K562 (cell line): ENCODE data around the gene SLC10A3. TPM values are rescaled to one million over a fixed set of nuclear protein-coding genes. Genes with fewer than 3 reads are reported as not detected.

Experiments
- L3MBTL2 ChIP-seq: fragments of 450-650 bp; IDR thresholded peaks from 2 replicates; pipeline ENCODE4 v1.6.1; 2016; ENCODE audit warnings: mild to moderate bottlenecking, moderate library complexity
- NR3C1 ChIP-seq: sonication (generic); formaldehyde crosslinking; IDR thresholded peaks from 2 replicates; pipeline ENCODE4 v1.8.1; 2022; ENCODE audit warnings: missing genetic modification reagents
- POLR2B ChIP-seq: fragments of 450-650 bp; IDR thresholded peaks from 2 replicates; pipeline ENCODE4 v1.6.1; 2018; ENCODE audit warnings: low read depth; ENCODE audit not compliant: partially characterized antibody
- PTRF ChIP-seq: fragments of 450-650 bp; IDR thresholded peaks from 2 replicates; pipeline ENCODE4 v1.6.1; 2016; ENCODE audit warnings: mild to moderate bottlenecking, missing genetic modification characterization, missing compliant biosample characterization
- TBP ChIP-seq: optimal IDR thresholded peaks from 2 replicates; pipeline ENCODE3; 2011; ENCODE audit warnings: low read depth, low read length, improper control_type of control experiment
- TCF7L2 ChIP-seq: fragments of 150-350 bp; IDR thresholded peaks from 2 replicates; pipeline ENCODE4 v1.6.1; 2016; ENCODE audit warnings: low read depth, mild to moderate bottlenecking, low read length, moderate library complexity
- ZKSCAN8 ChIP-seq: fragments of 200-800 bp; sonication (Bioruptor generic); IDR thresholded peaks from 2 replicates; pipeline ENCODE4 v1.6.1; 2016; ENCODE audit warnings: missing genetic modification characterization, missing compliant biosample characterization
- ZNF830 ChIP-seq: fragments of 250-450 bp; sonication (Bioruptor Pico); IDR thresholded peaks from 2 replicates; pipeline ENCODE4 v1.5.0; 2021; ENCODE audit warnings: mild to moderate bottlenecking
- polyA plus RNA-seq, 8 experiments: library from polyadenylated mRNA; depleted of rRNA in 4 of 8; stranded (reverse) in 5 of 8; unstranded in 3 of 8; fragments of >200 nt; fragmentation: Nextera tagmentation in 2 of 8; fragmentation: Illumina TruSeq in 1 of 8; extraction: Ambion mirVana in 2 of 8; extraction: Trizol in 1 of 8; gene quantifications; 2 replicates each; pipeline versions ENCODE4 v1.2.1 to v1.2.3, GENCODE V29; 2011 to 2014; ENCODE audit warnings: inconsistent platforms in 1 of 8, missing spikeins in 1 of 8
- total RNA-seq, 7 experiments: library from RNA; depleted of rRNA in 6 of 7; stranded (reverse); fragments of >200 nt in 6 of 7; fragmentation: Illumina TruSeq in 2 of 7; extraction: Trizol in 2 of 7; gene quantifications; 2 replicates each; pipeline versions ENCODE4 v1.2.1 to v1.2.3, GENCODE V29; 2011 to 2021; ENCODE audit warnings: low replicate concordance in 1 of 7
- TF ChIP-seq, protein P1 (sequence below), 2 experiments: fragments of 450-650 bp in 1 of 2; sonication (generic) in 1 of 2; formaldehyde crosslinking in 1 of 2; IDR thresholded peaks in 1 of 2; conservative IDR thresholded peaks in 1 of 2; 2 replicates each; pipeline versions ENCODE4 v1.6.1 to v1.8.1; 2016 to 2023; ENCODE audit warnings: mild to moderate bottlenecking in 2 of 2, moderate library complexity in 2 of 2, inconsistent platforms in 1 of 2, missing genetic modification reagents in 1 of 2
- TF ChIP-seq, protein P2 (sequence below): fragments of 450-650 bp; IDR thresholded peaks from 2 replicates; pipeline ENCODE4 v1.6.1; 2016; ENCODE audit warnings: mild to moderate bottlenecking, moderate library complexity
- TF ChIP-seq, protein P3 (sequence below): fragments of 450-650 bp; IDR thresholded peaks from 2 replicates; pipeline ENCODE4 v1.6.1; 2017; ENCODE audit warnings: antibody characterized with exemption, mild to moderate bottlenecking

SLC10A3 gene
- total and polyA plus RNA-seq, 9 of the 15 experiments (the other 6 are each of a cell fraction or from before 2014, with no cell fraction given) = 5.2 to 30.6 (median 16.7) TPM

DNA sequence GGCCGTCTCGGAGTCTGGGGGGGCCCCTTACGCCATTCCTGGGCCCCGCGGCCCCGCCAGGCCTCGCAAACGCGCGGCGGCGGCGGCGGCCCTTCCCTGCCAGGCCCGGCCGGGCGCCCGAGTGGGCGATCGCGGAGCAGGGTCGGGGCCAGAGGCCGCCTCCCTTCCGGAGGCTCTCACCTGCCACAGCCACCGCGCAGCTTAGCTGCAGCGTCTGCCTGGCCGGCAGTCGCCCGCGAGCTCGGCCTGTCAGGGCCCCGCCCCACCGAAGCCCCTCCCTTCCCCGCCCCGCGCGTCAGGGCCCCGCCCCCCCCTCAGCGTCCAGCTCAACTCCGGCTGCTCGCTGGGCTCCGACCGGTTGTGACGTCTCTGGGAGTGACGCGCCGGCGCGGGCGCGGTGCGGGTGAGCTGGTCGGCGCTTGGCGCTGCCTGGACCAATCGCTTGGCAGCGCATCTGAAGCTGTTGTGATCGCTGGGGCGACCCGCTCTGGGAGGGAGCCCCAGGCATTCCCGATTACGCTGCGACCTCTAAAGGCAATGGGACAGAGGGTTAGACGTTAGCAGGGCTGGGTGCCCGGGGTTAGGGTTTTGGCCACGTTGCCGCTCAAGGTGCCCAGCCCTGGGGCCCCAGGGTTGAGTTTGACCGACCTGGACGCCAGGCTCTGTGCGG is at the start of gene SLC10A3 (continued):
- TF ChIP-seq, protein P1, sequence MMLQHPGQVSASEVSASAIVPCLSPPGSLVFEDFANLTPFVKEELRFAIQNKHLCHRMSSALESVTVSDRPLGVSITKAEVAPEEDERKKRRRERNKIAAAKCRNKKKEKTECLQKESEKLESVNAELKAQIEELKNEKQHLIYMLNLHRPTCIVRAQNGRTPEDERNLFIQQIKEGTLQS (IDR thresholded peaks at IDR 0.05) = no peak
- TF ChIP-seq, protein P1 (CRISPR knock-in tag; conservative IDR thresholded peaks at IDR 0.05) = no peak
- TF ChIP-seq, protein P2, sequence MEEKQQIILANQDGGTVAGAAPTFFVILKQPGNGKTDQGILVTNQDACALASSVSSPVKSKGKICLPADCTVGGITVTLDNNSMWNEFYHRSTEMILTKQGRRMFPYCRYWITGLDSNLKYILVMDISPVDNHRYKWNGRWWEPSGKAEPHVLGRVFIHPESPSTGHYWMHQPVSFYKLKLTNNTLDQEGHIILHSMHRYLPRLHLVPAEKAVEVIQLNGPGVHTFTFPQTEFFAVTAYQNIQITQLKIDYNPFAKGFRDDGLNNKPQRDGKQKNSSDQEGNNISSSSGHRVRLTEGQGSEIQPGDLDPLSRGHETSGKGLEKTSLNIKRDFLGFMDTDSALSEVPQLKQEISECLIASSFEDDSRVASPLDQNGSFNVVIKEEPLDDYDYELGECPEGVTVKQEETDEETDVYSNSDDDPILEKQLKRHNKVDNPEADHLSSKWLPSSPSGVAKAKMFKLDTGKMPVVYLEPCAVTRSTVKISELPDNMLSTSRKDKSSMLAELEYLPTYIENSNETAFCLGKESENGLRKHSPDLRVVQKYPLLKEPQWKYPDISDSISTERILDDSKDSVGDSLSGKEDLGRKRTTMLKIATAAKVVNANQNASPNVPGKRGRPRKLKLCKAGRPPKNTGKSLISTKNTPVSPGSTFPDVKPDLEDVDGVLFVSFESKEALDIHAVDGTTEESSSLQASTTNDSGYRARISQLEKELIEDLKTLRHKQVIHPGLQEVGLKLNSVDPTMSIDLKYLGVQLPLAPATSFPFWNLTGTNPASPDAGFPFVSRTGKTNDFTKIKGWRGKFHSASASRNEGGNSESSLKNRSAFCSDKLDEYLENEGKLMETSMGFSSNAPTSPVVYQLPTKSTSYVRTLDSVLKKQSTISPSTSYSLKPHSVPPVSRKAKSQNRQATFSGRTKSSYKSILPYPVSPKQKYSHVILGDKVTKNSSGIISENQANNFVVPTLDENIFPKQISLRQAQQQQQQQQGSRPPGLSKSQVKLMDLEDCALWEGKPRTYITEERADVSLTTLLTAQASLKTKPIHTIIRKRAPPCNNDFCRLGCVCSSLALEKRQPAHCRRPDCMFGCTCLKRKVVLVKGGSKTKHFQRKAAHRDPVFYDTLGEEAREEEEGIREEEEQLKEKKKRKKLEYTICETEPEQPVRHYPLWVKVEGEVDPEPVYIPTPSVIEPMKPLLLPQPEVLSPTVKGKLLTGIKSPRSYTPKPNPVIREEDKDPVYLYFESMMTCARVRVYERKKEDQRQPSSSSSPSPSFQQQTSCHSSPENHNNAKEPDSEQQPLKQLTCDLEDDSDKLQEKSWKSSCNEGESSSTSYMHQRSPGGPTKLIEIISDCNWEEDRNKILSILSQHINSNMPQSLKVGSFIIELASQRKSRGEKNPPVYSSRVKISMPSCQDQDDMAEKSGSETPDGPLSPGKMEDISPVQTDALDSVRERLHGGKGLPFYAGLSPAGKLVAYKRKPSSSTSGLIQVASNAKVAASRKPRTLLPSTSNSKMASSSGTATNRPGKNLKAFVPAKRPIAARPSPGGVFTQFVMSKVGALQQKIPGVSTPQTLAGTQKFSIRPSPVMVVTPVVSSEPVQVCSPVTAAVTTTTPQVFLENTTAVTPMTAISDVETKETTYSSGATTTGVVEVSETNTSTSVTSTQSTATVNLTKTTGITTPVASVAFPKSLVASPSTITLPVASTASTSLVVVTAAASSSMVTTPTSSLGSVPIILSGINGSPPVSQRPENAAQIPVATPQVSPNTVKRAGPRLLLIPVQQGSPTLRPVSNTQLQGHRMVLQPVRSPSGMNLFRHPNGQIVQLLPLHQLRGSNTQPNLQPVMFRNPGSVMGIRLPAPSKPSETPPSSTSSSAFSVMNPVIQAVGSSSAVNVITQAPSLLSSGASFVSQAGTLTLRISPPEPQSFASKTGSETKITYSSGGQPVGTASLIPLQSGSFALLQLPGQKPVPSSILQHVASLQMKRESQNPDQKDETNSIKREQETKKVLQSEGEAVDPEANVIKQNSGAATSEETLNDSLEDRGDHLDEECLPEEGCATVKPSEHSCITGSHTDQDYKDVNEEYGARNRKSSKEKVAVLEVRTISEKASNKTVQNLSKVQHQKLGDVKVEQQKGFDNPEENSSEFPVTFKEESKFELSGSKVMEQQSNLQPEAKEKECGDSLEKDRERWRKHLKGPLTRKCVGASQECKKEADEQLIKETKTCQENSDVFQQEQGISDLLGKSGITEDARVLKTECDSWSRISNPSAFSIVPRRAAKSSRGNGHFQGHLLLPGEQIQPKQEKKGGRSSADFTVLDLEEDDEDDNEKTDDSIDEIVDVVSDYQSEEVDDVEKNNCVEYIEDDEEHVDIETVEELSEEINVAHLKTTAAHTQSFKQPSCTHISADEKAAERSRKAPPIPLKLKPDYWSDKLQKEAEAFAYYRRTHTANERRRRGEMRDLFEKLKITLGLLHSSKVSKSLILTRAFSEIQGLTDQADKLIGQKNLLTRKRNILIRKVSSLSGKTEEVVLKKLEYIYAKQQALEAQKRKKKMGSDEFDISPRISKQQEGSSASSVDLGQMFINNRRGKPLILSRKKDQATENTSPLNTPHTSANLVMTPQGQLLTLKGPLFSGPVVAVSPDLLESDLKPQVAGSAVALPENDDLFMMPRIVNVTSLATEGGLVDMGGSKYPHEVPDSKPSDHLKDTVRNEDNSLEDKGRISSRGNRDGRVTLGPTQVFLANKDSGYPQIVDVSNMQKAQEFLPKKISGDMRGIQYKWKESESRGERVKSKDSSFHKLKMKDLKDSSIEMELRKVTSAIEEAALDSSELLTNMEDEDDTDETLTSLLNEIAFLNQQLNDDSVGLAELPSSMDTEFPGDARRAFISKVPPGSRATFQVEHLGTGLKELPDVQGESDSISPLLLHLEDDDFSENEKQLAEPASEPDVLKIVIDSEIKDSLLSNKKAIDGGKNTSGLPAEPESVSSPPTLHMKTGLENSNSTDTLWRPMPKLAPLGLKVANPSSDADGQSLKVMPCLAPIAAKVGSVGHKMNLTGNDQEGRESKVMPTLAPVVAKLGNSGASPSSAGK = no peak
- TF ChIP-seq NR3C1 (no peak), PTRF (tag) (no peak), TBP (peak; percentile 81), POLR2B (peak; percentile 82), TCF7L2 (no peak), ZKSCAN8 (CRISPR knock-in tag) (no peak), L3MBTL2 (0 out of 2 replicates have a peak, but pooled peaks have one; percentile 9), ZNF830 (CRISPR knock-in tag) (no peak)
- TF ChIP-seq, protein P3, sequence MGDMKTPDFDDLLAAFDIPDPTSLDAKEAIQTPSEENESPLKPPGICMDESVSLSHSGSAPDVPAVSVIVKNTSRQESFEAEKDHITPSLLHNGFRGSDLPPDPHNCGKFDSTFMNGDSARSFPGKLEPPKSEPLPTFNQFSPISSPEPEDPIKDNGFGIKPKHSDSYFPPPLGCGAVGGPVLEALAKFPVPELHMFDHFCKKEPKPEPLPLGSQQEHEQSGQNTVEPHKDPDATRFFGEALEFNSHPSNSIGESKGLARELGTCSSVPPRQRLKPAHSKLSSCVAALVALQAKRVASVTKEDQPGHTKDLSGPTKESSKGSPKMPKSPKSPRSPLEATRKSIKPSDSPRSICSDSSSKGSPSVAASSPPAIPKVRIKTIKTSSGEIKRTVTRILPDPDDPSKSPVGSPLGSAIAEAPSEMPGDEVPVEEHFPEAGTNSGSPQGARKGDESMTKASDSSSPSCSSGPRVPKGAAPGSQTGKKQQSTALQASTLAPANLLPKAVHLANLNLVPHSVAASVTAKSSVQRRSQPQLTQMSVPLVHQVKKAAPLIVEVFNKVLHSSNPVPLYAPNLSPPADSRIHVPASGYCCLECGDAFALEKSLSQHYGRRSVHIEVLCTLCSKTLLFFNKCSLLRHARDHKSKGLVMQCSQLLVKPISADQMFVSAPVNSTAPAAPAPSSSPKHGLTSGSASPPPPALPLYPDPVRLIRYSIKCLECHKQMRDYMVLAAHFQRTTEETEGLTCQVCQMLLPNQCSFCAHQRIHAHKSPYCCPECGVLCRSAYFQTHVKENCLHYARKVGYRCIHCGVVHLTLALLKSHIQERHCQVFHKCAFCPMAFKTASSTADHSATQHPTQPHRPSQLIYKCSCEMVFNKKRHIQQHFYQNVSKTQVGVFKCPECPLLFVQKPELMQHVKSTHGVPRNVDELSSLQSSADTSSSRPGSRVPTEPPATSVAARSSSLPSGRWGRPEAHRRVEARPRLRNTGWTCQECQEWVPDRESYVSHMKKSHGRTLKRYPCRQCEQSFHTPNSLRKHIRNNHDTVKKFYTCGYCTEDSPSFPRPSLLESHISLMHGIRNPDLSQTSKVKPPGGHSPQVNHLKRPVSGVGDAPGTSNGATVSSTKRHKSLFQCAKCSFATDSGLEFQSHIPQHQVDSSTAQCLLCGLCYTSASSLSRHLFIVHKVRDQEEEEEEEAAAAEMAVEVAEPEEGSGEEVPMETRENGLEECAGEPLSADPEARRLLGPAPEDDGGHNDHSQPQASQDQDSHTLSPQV = 0 out of 2 replicates have a peak, but pooled peaks have one; percentile 41
